ELF-1 (cell line): ENCODE results near the gene ENTPD8.
"Not testable (repeated sequence)": the region's sequence is repeated elsewhere in the genome, so short reads cannot be mapped to it uniquely, and the experiment has no call there.

Experiments
- DNase-seq: peaks from one replicate; pipeline ENCODE4 v3.0.0-alpha.2; 2016; ENCODE audit warnings: low read depth, low spot score

ENTPD8 gene

GRCh38 chr9:137459601-137460362 is 18.6 kb upstream of the ENTPD8 start:
- DNase-seq = no peak

- peak; percentile 93 for DNase-seq
Observed at GRCh38 chr9:137459152-137459600, 18.0 kb upstream of the ENTPD8 start, which contains the start of gene NSMF. Gene NSMF, minus strand, starts transcription at chr9:137459334. Its CDS starts 232 bp downstream, at chr9:137459102.

- DNase-seq = no peak
Observed at GRCh38 chr9:137458194-137459151, 17.3 kb upstream of the ENTPD8 start.

GRCh38 chr9:137457406-137458193 is 16.4 kb upstream of the ENTPD8 start:
- DNase-seq = no peak

GRCh38 chr9:137456864-137457405 is 15.8 kb upstream of the ENTPD8 start:
- DNase-seq = no peak

- no peak for DNase-seq
Observed at GRCh38 chr9:137456061-137456863, 15.1 kb upstream of the ENTPD8 start.

GRCh38 chr9:137455359-137455991 is 14.3 kb upstream of the ENTPD8 start:
- no peak for DNase-seq

- no peak for DNase-seq
Observed at GRCh38 chr9:137454597-137455358, 13.6 kb upstream of the ENTPD8 start.

- DNase-seq = peak; percentile 86
Observed at GRCh38 chr9:137454145-137454596, 13.0 kb upstream of the ENTPD8 start.

- peak; percentile 91 for DNase-seq
Observed at GRCh38 chr9:137453643-137454081, 12.5 kb upstream of the ENTPD8 start.

- no peak for DNase-seq
Observed at GRCh38 chr9:137452761-137453642, 11.8 kb upstream of the ENTPD8 start.

GRCh38 chr9:137452006-137452760 is 11.0 kb upstream of the ENTPD8 start:
- no peak for DNase-seq

- not testable (repeated sequence) for DNase-seq
Observed at GRCh38 chr9:137451264-137452005, 10.3 kb upstream of the ENTPD8 start.

GRCh38 chr9:137450539-137451222 is 9.5 kb upstream of the ENTPD8 start:
- DNase-seq = not testable (repeated sequence)

- no peak for DNase-seq
Observed at GRCh38 chr9:137449931-137450538, 8.9 kb upstream of the ENTPD8 start.
